Nucleus accumbens (tissue), 56 donors: ENCODE measurements around the gene RNU6-9.
"Not testable (repeated sequence)": the region's sequence is repeated elsewhere in the genome, so short reads cannot be mapped to it uniquely, and the experiment has no call there.

ENCODE experiments used
- DNase-seq, 56 donors: peaks; one replicate each; lab custom pipeline; 2025; lab: John Stamatoyannopoulos, UW

The RNU6-9 gene

DNA sequence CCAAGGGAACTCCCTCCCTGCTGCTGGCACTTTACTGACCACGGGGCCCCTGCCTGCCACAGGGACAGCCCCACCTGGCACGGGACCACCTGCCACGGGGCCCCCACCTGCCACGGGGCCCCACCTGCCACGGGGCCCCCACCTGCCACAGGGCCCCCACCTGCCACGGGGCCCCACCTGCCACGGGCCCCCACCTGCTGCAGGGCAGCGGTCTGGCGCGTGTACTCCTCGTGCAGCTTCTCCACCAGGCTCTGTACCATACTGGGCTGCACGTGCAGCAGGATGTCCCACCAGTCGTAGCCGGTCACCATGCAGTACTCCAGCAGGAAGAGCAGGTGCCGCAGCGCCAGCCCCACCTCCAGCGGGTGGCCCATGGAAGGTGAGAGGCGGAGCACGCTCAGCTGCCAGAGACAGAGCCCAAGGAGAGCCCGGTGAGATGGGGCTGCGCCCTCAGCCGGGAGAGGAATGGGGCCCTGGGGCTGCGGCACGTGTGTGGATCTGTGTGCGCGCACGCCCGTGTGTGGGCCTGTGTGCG is 16.4 kb upstream of the RNU6-9 start:
- DNase-seq = no peak

DNA sequence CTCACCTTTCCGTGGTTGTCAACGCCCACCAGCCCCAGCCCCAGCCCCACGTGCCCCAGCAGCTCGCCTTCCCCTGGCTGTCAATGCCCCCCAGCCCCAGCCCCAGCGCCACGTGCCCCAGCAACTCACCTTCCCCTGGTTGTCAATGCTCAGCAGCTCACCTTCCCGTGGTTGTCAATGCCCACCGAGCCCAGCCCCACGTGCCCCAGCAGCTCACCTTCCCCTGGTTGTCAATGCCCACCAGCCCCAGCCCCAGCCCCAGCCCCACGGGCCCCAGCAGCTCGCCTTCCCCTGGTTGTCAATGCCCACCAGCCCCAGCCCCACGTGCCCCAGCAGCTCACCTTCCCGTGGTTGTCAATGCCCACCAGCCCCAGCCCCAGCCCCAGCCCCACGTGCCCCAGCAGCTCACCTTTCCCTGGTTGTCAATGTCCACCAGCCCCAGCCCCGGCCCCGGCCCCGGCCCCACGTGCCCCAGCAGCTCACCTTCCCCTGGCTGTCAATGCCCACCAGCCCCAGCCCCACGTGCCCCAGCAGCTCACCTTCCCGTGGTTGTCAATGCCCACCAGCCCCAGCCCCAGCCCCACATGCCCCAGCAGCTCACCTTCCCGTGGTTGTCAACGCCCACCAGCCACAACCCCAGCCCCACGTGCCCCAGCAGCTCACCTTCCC is 15.2 kb upstream of the RNU6-9 start:
- peak in 1 of 56 donors; percentile 14 for DNase-seq

DNA sequence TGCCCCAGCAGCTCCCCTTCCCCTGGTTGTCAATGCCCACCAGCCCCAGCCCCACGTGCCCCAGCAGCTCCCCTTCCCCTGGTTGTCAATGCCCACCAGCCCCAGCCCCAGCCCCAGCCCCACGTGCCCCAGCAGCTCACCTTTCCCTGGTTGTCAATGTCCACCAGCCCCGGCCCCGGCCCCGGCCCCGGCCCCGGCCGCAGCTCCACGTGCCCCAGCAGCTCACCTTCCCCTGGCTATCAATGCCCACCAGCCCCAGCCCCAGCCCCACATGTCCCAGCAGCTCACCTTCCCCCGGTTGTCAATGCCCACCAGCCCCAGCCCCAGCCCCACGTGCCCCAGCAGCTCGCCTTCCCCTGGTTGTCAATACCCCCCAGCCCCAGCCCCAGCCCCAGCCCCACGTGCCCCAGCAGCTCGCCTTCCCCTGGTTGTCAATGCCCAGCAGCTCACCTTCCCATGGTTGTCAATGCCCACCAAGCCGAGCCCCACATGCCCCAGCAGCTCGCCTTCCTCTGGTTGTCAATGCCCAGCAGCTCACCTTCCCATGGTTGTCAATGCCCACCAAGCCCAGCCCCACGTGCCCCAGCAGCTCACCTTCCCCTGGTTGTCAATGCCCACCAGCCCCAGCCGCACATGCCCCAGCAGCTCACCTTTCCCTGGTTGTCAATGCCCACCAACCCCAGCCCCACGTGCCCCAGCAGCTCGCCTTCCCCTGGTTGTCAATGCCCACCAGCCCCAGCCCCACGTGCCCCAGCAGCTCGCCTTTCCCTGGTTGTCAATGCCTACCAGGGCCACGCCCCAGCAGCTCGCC is 14.3 kb upstream of the RNU6-9 start:
- peak in 8 of 56 donors; percentile 14 to 42 (median 27) for DNase-seq

GRCh38 chr19:879711-880438 is 13.4 kb upstream of the RNU6-9 start:
- peak in 1 of 56 donors; percentile 13 for DNase-seq

DNA sequence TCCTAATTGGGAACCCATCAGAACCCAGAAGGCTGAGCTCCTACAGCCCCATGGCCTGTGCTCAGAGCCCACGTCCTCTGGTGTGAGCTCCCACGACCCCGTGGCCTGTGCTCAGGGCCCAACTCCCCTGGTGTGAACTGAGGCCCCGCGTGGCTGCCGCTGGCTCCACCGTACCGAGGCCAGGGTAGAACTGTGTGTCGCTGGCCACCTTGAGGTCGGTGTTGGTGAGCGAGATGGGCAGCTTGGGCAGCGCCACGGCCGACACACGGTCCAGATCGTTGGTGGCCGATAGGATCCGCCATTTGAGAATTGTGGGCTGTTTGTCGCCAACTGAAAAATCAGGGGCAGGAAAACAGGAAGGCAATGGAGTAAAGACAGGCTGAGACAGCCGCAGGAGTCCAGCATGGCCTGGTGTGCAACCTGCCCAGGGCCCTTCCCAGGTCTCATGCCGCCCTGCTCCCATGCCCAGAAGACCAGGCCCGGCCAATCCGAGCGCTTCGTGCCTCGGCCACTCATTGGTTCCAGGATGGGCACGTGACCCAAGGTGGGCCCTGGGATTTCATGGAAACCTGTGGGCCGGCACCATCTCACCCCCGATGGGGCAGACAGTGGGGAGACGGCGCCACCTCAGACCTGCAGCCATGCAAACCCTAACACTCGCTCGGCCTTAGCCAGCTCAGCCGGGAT is 11.8 kb upstream of the RNU6-9 start:
- no peak for DNase-seq

DNA sequence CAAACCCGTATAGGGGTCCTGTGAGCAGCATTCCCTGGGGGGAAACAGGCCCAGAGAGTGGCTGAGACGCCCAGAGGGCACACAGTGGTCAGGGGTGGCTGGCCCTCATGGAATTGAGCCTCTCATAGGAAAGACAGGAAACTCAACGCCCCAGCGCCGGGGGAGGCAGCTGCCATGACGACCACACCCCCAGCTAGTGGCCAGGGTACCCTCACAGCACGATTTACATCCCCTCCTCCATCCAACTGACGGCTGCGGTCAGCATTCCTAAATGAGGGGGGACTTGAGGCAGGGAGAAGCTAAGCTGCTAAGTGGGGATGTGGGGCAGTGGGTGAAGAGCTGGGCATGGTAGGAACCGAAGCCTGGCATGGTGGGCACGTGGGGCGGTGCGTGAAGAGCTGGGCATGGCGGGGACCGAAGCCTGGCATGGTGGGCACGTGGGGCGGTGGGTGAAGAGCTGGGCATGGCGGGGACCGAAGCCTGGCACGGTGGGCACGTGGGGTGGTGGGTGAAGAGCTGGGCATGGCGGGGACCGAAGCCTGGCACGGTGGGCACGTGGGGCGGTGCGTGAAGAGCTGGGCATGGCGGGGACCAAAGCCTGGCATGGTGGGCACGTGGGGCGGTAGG is 10.3 kb upstream of the RNU6-9 start:
- no peak for DNase-seq

- DNase-seq = no peak
These were observed 9.5 kb upstream of the RNU6-9 start for GRCh38 chr19:883661-884211.

DNA sequence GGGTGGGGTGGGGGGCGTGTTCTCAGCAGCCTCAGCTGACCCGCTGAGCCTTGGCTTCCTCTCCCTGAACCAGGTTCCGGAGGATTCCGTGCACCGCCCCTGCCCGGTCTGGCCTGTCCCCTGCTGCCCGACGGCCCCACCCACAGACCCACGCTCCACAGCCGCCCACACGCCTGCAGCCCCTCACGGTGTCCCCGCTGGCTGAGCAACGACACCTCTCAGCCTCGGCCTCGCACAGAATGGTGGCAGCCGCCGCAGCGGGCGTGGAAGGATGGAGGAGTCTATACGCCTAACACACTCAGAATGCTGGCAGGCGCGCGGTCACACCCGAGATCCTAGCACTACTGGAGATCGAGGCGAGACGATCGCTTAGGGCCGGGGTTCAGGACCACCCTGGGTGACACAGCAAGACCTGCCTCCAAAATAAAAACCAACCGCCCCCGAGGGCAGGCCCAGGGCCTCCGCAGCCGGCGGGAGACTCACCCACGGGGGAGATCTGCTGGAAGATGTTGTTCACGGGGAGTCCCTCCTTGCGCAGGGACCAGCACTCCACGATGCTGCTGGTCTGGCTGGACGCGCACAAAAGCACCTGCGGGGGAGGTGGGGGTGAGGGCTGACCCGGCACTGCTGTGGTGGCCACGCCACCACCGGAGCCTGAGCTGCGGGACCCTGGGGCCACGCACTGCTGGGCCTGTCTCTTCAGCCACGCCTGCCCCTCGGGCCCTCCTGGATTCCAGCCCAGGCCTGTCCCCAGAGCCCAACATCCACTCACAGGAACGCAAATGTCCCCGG is 8.7 kb upstream of the RNU6-9 start:
- DNase-seq = no peak

DNA sequence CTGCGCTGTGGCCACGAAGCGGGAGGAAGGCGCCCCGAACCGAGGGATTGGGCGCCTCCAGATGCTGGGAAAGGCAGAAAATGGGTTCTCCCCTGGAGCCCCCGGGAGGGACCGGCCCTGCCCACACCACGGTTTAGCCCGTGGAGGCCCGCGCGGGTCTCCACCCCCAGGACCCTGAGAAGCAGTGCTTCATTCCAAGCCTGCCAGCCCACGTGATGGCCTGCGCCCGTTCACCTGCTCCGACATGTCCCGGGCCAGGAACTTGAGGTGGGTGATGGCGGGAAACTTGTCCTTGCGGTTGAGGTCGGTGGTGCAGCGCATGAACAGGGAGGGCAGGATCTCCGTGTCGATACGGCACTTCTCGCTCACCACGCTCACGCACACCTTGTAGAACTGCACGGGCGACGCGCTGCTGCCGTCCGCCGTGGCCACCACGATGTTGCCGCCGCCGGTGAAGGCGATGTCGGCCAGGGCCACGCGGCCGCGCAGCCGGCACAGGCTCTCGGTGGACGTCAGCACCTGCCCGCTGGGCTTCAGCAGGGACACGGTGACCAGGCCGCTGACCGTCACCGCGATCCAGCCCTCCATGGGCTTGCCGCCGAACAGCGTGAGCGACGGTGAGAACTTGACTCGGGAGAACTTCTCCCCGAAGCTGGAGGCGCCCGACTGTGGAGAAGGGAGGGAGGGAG is 7.6 kb upstream of the RNU6-9 start:
- DNase-seq = no peak

DNA sequence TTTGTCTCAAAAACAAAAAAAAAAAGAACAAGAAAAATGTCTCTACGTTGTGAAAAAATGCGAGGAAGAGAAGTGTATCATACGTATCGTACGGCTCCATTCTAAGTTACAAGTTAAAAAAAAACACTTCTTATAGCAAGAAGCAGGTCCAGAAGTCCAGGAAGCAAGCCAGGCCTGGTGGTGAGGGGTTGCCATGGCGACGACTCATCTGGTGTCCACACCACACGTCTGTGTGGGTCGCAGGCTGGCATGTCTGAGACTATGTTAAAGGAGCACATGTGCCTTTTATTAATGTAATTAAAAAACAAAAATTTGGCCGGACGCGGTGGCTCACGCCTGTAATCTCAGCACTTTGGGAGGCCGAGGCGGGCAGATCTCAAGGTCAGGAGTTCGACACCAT is 6.2 kb upstream of the RNU6-9 start:
- no peak for DNase-seq

DNA sequence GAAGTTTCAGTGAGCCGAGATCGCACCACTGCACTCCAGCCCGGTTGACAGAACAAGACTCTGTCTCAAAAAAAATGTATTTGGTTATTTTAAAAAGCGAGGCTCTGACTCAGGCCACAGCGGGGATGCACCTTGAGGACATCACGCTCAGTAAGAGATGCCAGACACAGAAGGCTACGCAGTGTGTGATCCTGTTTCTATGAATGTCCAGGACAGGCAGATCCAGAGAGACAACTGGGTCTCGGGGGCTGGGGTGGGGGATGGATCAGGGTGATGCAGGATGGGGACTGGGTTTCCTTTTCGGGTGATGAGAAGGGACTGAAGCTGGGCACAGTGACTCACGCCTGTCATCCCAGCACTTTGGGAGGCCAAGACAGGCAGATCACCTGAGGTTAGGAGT is 5.7 kb upstream of the RNU6-9 start:
- no peak for DNase-seq

GRCh38 chr19:888581-889385 is 4.5 kb upstream of the RNU6-9 start:
- no peak for DNase-seq

GRCh38 chr19:889662-890295 is 3.5 kb upstream of the RNU6-9 start:
- DNase-seq = no peak

GRCh38 chr19:890831-891230 is 2.5 kb upstream of the RNU6-9 start:
- DNase-seq = no peak

DNA sequence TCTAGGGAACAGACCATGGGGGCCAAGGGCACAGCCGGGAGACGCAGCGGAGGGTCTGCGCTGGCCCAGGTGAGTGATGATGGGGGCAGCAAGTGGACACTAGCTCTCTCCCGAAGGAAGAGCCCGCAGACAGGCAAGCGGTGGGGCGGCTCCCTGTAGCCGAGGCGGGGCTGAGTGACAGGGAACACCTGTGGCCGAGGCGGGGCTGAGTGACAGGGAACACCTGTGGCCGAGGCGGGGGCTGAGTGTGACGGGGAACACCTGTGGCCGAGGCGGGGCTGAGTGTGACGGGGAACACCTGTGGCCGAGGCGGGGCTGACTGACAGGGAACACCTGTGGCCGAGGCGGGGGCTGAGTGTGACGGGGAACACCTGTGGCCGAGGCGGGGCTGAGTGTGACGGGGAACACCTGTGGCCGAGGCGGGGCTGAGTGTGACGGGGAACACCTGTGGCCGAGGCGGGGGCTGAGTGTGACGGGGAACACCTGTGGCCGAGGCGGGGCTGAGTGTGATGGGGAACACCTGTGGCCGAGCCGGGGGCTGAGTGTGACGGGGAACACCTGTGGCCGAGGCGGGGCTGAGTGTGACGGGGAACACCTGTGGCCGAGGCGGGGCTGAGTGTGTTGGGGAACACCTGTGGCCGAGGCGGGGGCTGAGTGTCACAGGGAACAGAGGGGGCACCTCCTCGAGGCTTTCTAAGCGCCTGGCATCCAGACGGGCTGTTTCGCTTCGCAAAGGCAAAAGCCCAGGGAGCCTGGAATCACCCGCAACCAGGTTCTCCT is 1.7 kb upstream of the RNU6-9 start:
- not testable (repeated sequence) for DNase-seq

DNA sequence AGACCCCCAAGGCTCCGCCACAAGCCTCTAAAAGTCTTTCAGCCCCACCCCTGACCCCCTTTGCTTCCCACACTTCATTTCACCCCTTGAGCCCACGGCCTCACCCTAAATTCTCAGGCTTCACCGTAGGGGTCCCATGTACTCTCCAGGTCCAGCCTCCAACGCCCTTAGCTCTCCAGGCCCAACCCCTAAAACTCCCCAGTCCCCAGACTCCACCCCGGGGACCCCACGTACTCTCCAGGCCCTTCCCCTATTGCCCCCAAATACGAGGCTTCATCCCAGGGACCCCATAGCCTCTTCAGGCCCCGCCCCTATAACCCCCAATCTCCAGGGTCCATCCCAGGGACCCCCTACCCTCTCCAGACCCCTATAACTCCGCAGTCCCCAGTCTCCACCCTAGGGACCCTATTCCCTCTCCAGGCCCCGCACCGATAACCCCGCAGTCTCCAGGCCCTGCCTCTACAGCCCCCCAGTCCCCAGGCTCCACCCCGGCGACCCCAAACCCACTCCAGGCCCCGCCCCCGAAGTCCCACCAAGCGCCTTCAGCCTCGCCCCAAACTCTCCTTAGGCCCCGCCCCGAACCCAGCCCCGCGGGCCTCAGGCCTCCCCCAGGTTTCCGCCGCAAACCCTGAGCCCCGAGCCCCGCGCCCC is 916 bp upstream of the RNU6-9 start:
- DNase-seq = peak in 3 of 56 donors; percentile 48 to 71 (median 60)
